Trophoblast cell (in vitro differentiated cells and primary cell): ENCODE measurements around the gene TMEM144.

Source experiments
- DNase-seq, 2 donors: peaks; one replicate each; pipeline ENCODE4 v3.0.0-alpha.2; 2016
- H2AFZ ChIP-seq: 2 replicates; pipeline ENCODE4 v1.6.1; 2013; ENCODE audit warnings: low read length, moderate library complexity, mild to moderate bottlenecking; ENCODE audit not compliant: insufficient read depth, poor library complexity
- H2AK5ac ChIP-seq: 2 replicates; pipeline ENCODE4 v1.6.1; 2013; ENCODE audit warnings: mild to moderate bottlenecking, low read length
- H2BK120ac ChIP-seq: 2 replicates; pipeline ENCODE4 v1.6.1; 2013; ENCODE audit warnings: low read length, mild to moderate bottlenecking, moderate library complexity; ENCODE audit not compliant: insufficient read depth, poor library complexity
- H2BK12ac ChIP-seq: 2 replicates; pipeline ENCODE4 v1.6.1; 2013; ENCODE audit warnings: mild to moderate bottlenecking, low read length, moderate library complexity
- H2BK5ac ChIP-seq: 2 replicates; pipeline ENCODE4 v1.6.1; 2013; ENCODE audit warnings: low read length, low read depth, moderate library complexity, mild to moderate bottlenecking; ENCODE audit not compliant: poor library complexity
- H3K14ac ChIP-seq: 2 replicates; pipeline ENCODE4 v1.6.1; 2013; ENCODE audit warnings: mild to moderate bottlenecking, low read length
- H3K18ac ChIP-seq: 2 replicates; pipeline ENCODE4 v1.6.1; 2013; ENCODE audit warnings: mild to moderate bottlenecking, low read length
- H3K23ac ChIP-seq: 2 replicates; pipeline ENCODE4 v1.6.1; 2013; ENCODE audit warnings: low read length
- H3K27ac ChIP-seq: 2 replicates; pipeline ENCODE4 v1.5.1; 2013; ENCODE audit warnings: low read depth, mild to moderate bottlenecking, inconsistent platforms, low read length, moderate library complexity
- H3K27me3 ChIP-seq: 2 replicates; pipeline ENCODE4 v1.6.1; 2013; ENCODE audit warnings: inconsistent platforms, mild to moderate bottlenecking, low read length, moderate library complexity; ENCODE audit not compliant: insufficient read depth
- H3K36me3 ChIP-seq, 2 experiments: 1 replicate in 1 of 2; 2 replicates in 1 of 2; pipeline ENCODE4 v1.6.1; 2013; ENCODE audit warnings: low read length in 2 of 2, mild to moderate bottlenecking in 2 of 2, moderate library complexity in 1 of 2; ENCODE audit not compliant: insufficient read depth in 2 of 2, control insufficient read depth in 1 of 2
- H3K4ac ChIP-seq: 2 replicates; pipeline ENCODE4 v1.6.1; 2013; ENCODE audit warnings: low read depth, mild to moderate bottlenecking, low read length, moderate library complexity
- H3K4me1 ChIP-seq, 2 experiments: 1 replicate in 1 of 2; 2 replicates in 1 of 2; pipeline ENCODE4 v1.6.1; 2013; ENCODE audit warnings: low read length in 2 of 2, mild to moderate bottlenecking in 2 of 2, moderate library complexity in 1 of 2; ENCODE audit not compliant: insufficient read depth in 2 of 2, control insufficient read depth in 1 of 2
- H3K4me2 ChIP-seq: 2 replicates; pipeline ENCODE4 v1.6.1; 2013; ENCODE audit warnings: inconsistent platforms, mild to moderate bottlenecking, low read length, moderate library complexity
- H3K4me3 ChIP-seq: 2 replicates; pipeline ENCODE4 v1.5.1; 2013; ENCODE audit warnings: mild to moderate bottlenecking, low read depth, low read length, inconsistent platforms
- H3K79me1 ChIP-seq: one replicate; pipeline ENCODE4 v1.6.1; 2013; ENCODE audit warnings: low read length
- H3K79me2 ChIP-seq: 2 replicates; pipeline ENCODE4 v1.6.1; 2013; ENCODE audit warnings: low read length, mild to moderate bottlenecking; ENCODE audit not compliant: control insufficient read depth, insufficient read depth, poor library complexity
- H3K9ac ChIP-seq: 2 replicates; pipeline ENCODE4 v1.6.1; 2013; ENCODE audit warnings: mild to moderate bottlenecking, low read length
- H3K9me3 ChIP-seq: 2 replicates; pipeline ENCODE4 v1.6.1; 2013; ENCODE audit warnings: low read depth, mild to moderate bottlenecking, control low read depth, inconsistent platforms, low read length; ENCODE audit not compliant: insufficient read depth
- H4K12ac ChIP-seq: 2 replicates; pipeline ENCODE4 v1.6.1; 2013; ENCODE audit warnings: low read depth, mild to moderate bottlenecking, low read length, moderate library complexity
- H4K8ac ChIP-seq: 2 replicates; pipeline ENCODE4 v1.6.1; 2013; ENCODE audit warnings: low read depth, mild to moderate bottlenecking, low read length, moderate library complexity
- H4K91ac ChIP-seq: one replicate; pipeline ENCODE4 v1.6.1; 2013; ENCODE audit warnings: low read depth, mild to moderate bottlenecking, low read length, moderate library complexity
- WGBS: extraction: QIAGEN DNeasy Blood & Tissue Kit; methylation state at CpG from one replicate; pipeline ENCODE4 v1.1.7; 2013; ENCODE audit warnings: missing lambda C conversion rate; ENCODE audit not compliant: insufficient read length, insufficient coverage; ENCODE audit errors: extremely low coverage; 5-methylcytosine and 5-hydroxymethylcytosine counted together

Gene TMEM144

DNA sequence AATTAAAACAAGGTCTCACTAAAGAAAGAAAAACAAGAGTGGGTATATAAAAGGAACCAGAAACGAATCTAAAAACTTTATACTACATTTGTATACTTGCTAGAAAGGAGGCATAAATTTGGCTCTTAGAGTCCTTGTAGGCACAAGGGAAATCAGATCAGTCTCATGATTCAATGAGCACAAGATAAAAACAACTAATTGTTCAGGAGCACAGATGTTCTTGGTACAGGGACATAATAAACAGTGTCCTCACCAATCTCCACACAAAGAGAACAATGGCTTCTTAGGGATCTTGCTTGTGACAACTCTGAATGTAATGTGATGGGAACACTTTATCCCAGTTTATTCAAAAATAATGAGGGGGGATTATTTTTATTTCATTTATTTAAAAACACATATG lies 28.3 kb downstream of the TMEM144 start:
- no peaks in the 10 kb centered on the region for H3K4me1 ChIP-seq
- no peak overlapping the region for H3K9ac ChIP-seq
- no peaks in the 10 kb centered on the region for H3K36me3 ChIP-seq
- no peak for DNase-seq
- WGBS: no CpG with 5 or more reads among the region's 1 CpG
- H4K8ac ChIP-seq: no peak overlapping the region
- no peak overlapping the region for H3K18ac ChIP-seq
- H2AFZ ChIP-seq: no peak overlapping the region
- H3K79me1 ChIP-seq: no peaks in the 10 kb centered on the region
- H3K27me3 ChIP-seq: no peaks in the 10 kb centered on the region
- H3K79me2 ChIP-seq: no peaks in the 10 kb centered on the region
- no peak overlapping the region for H3K4me3 ChIP-seq
- H3K9me3 ChIP-seq: no peaks in the 10 kb centered on the region
- no peak overlapping the region for H4K12ac ChIP-seq
- H3K4me2 ChIP-seq: no peak overlapping the region
- H3K14ac ChIP-seq: no peak overlapping the region
- H2BK5ac ChIP-seq: no peak overlapping the region
- no peak overlapping the region for H3K23ac ChIP-seq
- H4K91ac ChIP-seq: no peak overlapping the region
- H2BK120ac ChIP-seq: no peak overlapping the region
- H2AK5ac ChIP-seq: no peak overlapping the region
- H3K27ac ChIP-seq: no peak overlapping the region
- no peak overlapping the region for H2BK12ac ChIP-seq
- H3K4ac ChIP-seq: no peak overlapping the region

DNA sequence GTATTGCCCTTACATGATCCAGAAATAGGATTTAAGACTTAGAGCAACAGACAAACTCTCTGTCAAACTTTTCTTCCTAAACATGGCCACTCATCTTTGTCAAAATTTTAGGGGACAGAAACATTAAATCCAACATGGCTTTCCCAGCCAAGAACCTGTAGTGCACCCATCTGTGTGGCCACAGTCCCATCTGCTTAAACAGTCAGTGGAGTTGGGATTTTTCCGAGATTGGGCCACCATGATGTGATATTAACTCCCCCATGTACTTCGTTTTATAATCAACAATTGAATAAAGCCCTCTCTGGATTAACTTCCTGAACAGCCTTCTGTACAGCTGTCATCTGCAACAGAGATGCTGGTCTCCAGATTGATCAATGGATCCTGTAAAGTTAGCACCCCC lies 28.9 kb downstream of the TMEM144 start:
- Histone ChIP-seq H4K12ac (no peak overlapping the region), H2BK5ac (no peak overlapping the region), H3K4me2 (no peak overlapping the region), H2BK12ac (no peak overlapping the region), H3K9ac (no peak overlapping the region), H3K36me3 (no peaks in the 10 kb centered on the region), H3K27me3 (no peaks in the 10 kb centered on the region), H2BK120ac (no peak overlapping the region), H3K14ac (no peak overlapping the region), H2AK5ac (no peak overlapping the region), H3K4me3 (no peak overlapping the region), H3K18ac (no peak overlapping the region), H3K79me2 (no peaks in the 10 kb centered on the region), H3K79me1 (no peaks in the 10 kb centered on the region), H4K8ac (no peak overlapping the region), H3K4me1 (no peaks in the 10 kb centered on the region), H3K4ac (no peak overlapping the region), H4K91ac (no peak overlapping the region), H3K9me3 (no peaks in the 10 kb centered on the region), H2AFZ (no peak overlapping the region), H3K27ac (no peak overlapping the region), H3K23ac (no peak overlapping the region)
- no peak for DNase-seq
- no CpG with 5 or more reads among the region's 2 CpGs for WGBS

DNA sequence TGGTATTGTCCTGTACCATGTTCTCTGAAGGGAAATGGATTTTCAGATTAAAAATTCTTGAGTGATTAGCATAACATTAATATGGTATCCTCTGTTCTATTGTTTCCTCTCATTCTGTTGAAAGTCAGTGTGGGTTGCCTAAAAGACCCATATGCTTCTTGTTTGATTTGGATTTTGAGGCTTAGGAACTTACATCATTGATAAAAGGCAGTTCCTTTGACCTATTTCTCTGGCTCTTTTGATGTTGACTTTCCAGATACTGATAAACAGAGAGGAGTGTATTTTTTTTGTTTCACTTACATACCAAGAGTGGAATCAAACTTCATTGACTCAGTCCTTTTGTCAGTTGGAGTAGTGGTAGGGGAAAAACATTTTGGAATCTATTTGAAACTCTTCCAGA lies 32.8 kb downstream of the TMEM144 start:
- H3K4me2 ChIP-seq: no peak overlapping the region
- H2AK5ac ChIP-seq: no peak overlapping the region
- no peak overlapping the region for H3K18ac ChIP-seq
- H3K14ac ChIP-seq: no peak overlapping the region
- H3K9ac ChIP-seq: no peak overlapping the region
- no peaks in the 10 kb centered on the region for H3K79me2 ChIP-seq
- H3K4ac ChIP-seq: no peak overlapping the region
- no peak overlapping the region for H3K27ac ChIP-seq
- H3K4me3 ChIP-seq: no peak overlapping the region
- H4K12ac ChIP-seq: no peak overlapping the region
- H2BK120ac ChIP-seq: no peak overlapping the region
- H2BK12ac ChIP-seq: no peak overlapping the region
- no peak overlapping the region for H3K23ac ChIP-seq
- no peaks in the 10 kb centered on the region for H3K79me1 ChIP-seq
- no peak overlapping the region for H4K91ac ChIP-seq
- H3K36me3 ChIP-seq: no peaks in the 10 kb centered on the region
- no peaks in the 10 kb centered on the region for H3K27me3 ChIP-seq
- H2AFZ ChIP-seq: no peak overlapping the region
- no peaks in the 10 kb centered on the region for H3K9me3 ChIP-seq
- no peak for DNase-seq
- H3K4me1 ChIP-seq: no peaks in the 10 kb centered on the region
- H4K8ac ChIP-seq: no peak overlapping the region
- no peak overlapping the region for H2BK5ac ChIP-seq

- Histone ChIP-seq H3K4ac (no peak overlapping the region), H2AK5ac (no peak overlapping the region), H3K9ac (no peak overlapping the region), H4K8ac (no peak overlapping the region), H3K36me3 (no peaks in the 10 kb centered on the region), H3K23ac (peak overlapping the region; percentile 78), H3K4me3 (no peak overlapping the region), H3K27me3 (no peaks in the 10 kb centered on the region), H2BK12ac (no peak overlapping the region), H3K18ac (no peak overlapping the region), H3K9me3 (no peaks in the 10 kb centered on the region), H2AFZ (no peak overlapping the region), H4K91ac (no peak overlapping the region), H3K27ac (no peak overlapping the region), H2BK120ac (no peak overlapping the region), H3K4me2 (no peak overlapping the region), H3K79me2 (no peaks in the 10 kb centered on the region), H2BK5ac (no peak overlapping the region), H3K4me1 (no peaks in the 10 kb centered on the region), H3K79me1 (no peaks in the 10 kb centered on the region), H4K12ac (no peak overlapping the region), H3K14ac (no peak overlapping the region)
- DNase-seq: no peak
- WGBS: no CpG with 5 or more reads among the region's 2 CpGs
These were observed 40.0 kb downstream of the TMEM144 start for GRCh38 chr4:158250321-158250720.
